H1 (cell line): ENCODE results near the gene SRP14. TPM values are rescaled to one million over a fixed set of nuclear protein-coding genes. Genes with fewer than 3 reads are reported as not detected.

Source experiments
- ATF3 ChIP-seq: IDR thresholded peaks from 2 replicates; pipeline ENCODE4 v1.6.1; 2011; ENCODE audit warnings: low read depth, mild to moderate bottlenecking, low read length; ENCODE audit not compliant: insufficient read depth
- BCL11A ChIP-seq, 2 experiments: IDR thresholded peaks; one replicate each; pipeline ENCODE4 v1.6.1; 2011; ENCODE audit warnings: low read depth in 2 of 2, low read length in 2 of 2, mild to moderate bottlenecking in 2 of 2
- CTBP2 ChIP-seq: IDR thresholded peaks from 2 replicates; pipeline ENCODE4 v1.7.0; 2011; ENCODE audit warnings: borderline replicate concordance, mild to moderate bottlenecking, moderate library complexity, mixed read lengths, low read length; ENCODE audit not compliant: insufficient read depth, insufficient read length
- EP300 ChIP-seq, 2 experiments: IDR thresholded peaks; 1 replicate in 1 of 2; 2 replicates in 1 of 2; pipeline ENCODE4 v1.6.1; 2011 to 2012; ENCODE audit warnings: low read depth in 2 of 2, low read length in 2 of 2, mild to moderate bottlenecking in 2 of 2, borderline replicate concordance in 1 of 2, inconsistent platforms in 1 of 2, moderate library complexity in 1 of 2
- KDM4A ChIP-seq: IDR thresholded peaks from one replicate; pipeline ENCODE4 v1.7.1; 2012; ENCODE audit warnings: low read depth, mild to moderate bottlenecking, moderate library complexity, low read length, inconsistent platforms; ENCODE audit not compliant: severe bottlenecking
- POLR2A ChIP-seq, 2 experiments: IDR thresholded peaks; 1 replicate in 1 of 2; 2 replicates in 1 of 2; pipeline ENCODE4 v1.6.1; 2011; ENCODE audit warnings: low read depth in 2 of 2, low read length in 2 of 2, mild to moderate bottlenecking in 2 of 2; ENCODE audit errors: control extremely low read depth in 1 of 2
- POU5F1 ChIP-seq: IDR thresholded peaks from 2 replicates; pipeline ENCODE4 v1.6.1; 2011; ENCODE audit warnings: low read depth, mild to moderate bottlenecking, low read length, moderate library complexity
- RXRA ChIP-seq: IDR thresholded peaks from 2 replicates; pipeline ENCODE4 v1.6.1; 2011; ENCODE audit warnings: low read depth, mild to moderate bottlenecking, low read length, moderate library complexity; ENCODE audit not compliant: insufficient read depth
- SIN3A ChIP-seq, 2 experiments: IDR thresholded peaks in 1 of 2; conservative IDR thresholded peaks in 1 of 2; 2 replicates each; pipeline ENCODE4 v1.6.1; 2011 to 2012; ENCODE audit warnings: low read length in 2 of 2, improper control_type of control experiment in 1 of 2, low read depth in 1 of 2, mild to moderate bottlenecking in 1 of 2
- SP2 ChIP-seq: IDR thresholded peaks from 2 replicates; pipeline ENCODE4 v1.6.1; 2012; ENCODE audit warnings: mild to moderate bottlenecking, low read length, inconsistent platforms
- TBP ChIP-seq: IDR thresholded peaks from 2 replicates; pipeline ENCODE4 v1.6.1; 2011; ENCODE audit warnings: low read depth, low read length, improper control_type of control experiment
- TCF12 ChIP-seq: IDR thresholded peaks from 2 replicates; pipeline ENCODE4 v1.6.1; 2011; ENCODE audit warnings: low read depth, mild to moderate bottlenecking, low read length
- YY1 ChIP-seq: IDR thresholded peaks from 2 replicates; pipeline ENCODE4 v1.6.1; 2011; ENCODE audit warnings: low read depth, mild to moderate bottlenecking, low read length
- polyA plus RNA-seq, 7 experiments: library from polyadenylated mRNA; depleted of rRNA in 3 of 7; stranded (reverse) in 5 of 7; unstranded in 2 of 7; fragments of >200 nt in 5 of 7; fragments of 200-250 nt in 2 of 7; gene quantifications; 1 replicate in 5 of 7; 2 replicates in 1 of 7; 4 replicates in 1 of 7; pipeline versions ENCODE4 v1.2.1 to v1.2.3, GENCODE V29; 2011 to 2013; ENCODE audit warnings: missing spikeins in 2 of 7, mixed read lengths in 2 of 7
- total RNA-seq: library from RNA; stranded (reverse); fragmentation: NEBNext Ultra II Directional; extraction: Animal tissue kit (Norgen Biotek cat#: 25700); gene quantifications from 2 replicates; pipeline ENCODE4 v1.2.1, GENCODE V29; 2021
- TF ChIP-seq, protein P1 (sequence below): IDR thresholded peaks from 2 replicates; pipeline ENCODE4 v1.6.1; 2012; ENCODE audit warnings: inconsistent platforms
- TF ChIP-seq, protein P2 (sequence below): IDR thresholded peaks from 2 replicates; pipeline ENCODE4 v1.6.1; 2012; ENCODE audit warnings: inconsistent platforms

The SRP14 gene
- total and polyA plus RNA-seq, 2 of the 8 experiments (the other 6 are each of a cell fraction or from before 2014, with no cell fraction given): 186 to 223 TPM

DNA sequence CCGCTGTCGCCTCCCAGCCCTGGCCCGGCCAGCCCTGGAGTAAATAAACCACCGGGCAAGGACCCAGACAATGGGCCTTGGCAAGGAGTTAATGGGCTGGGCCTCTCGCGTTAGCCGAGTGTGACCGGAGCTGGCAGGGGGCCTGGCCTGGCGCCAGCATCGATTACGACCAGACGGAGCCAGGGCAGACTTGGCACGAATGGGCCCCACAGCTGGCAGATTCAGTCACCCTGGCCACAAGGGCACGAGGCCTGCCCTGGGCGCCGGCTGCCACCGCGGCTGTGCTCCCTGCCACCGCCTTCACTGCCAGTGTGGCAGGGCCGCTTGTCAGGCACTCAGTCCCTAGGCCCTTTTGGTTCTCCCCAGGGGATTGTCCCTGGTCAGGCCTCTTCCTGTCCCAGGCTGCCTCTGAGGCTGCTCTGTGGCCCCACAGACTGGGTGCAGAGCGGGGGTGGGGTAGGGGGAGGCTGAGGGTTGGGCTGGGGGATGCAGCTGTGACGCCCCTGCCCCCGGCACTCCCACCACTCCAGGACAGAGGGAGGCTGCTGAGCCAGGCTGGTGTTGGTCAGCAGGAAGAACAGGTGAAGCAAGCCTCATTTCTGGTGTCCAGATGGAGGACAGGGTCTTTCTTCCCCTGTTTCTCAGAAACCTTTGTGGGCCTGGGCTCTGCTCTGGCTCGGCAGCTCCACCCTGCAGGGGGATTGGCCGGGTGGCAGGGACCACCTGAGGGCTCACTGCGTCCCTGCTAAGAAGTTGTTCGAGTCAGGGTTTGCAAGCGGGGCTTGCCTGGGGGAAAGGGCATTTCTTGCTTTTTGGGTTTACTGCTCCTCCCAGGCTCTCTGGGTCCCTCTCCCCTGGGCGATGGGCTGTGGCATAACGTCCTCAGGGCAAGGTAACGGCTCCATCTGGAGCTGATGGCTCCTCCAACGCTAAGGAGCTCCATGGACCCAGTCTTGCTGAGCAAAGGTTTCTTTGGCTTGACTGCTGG is 30.5 kb upstream of the SRP14 start (continued):
- TF ChIP-seq, protein P1, sequence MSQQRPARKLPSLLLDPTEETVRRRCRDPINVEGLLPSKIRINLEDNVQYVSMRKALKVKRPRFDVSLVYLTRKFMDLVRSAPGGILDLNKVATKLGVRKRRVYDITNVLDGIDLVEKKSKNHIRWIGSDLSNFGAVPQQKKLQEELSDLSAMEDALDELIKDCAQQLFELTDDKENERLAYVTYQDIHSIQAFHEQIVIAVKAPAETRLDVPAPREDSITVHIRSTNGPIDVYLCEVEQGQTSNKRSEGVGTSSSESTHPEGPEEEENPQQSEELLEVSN: no peak
- no peak for TF ChIP-seq TBP
- no peak for TF ChIP-seq YY1
- TF ChIP-seq KDM4A: no peak
- TF ChIP-seq CTBP2: peak; percentile 50
- TF ChIP-seq BCL11A (IDR thresholded peaks at IDR 0.05; ENCODE audit: low read depth in 2 of 2, low read length in 2 of 2): no peak
- no peak for TF ChIP-seq POLR2A (IDR thresholded peaks at IDR 0.05; ENCODE audit: control extremely low read depth in 1 of 2, low read depth in 2 of 2, low read length in 2 of 2)
- TF ChIP-seq POU5F1: no peak
- TF ChIP-seq, protein P2, sequence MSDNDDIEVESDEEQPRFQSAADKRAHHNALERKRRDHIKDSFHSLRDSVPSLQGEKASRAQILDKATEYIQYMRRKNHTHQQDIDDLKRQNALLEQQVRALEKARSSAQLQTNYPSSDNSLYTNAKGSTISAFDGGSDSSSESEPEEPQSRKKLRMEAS: peak; percentile 58; the same call in 1 of the 2 replicates
- TF ChIP-seq TCF12: no peak
- TF ChIP-seq SP2: no peak
- TF ChIP-seq SIN3A (conservative IDR thresholded peaks at IDR 0.05 in 1 of 2, IDR thresholded peaks at IDR 0.05 in 1 of 2; ENCODE audit: low read depth in 1 of 2, low read length in 2 of 2): no peak
- TF ChIP-seq ATF3: no peak
- no peak for TF ChIP-seq RXRA
- TF ChIP-seq EP300 (IDR thresholded peaks at IDR 0.05; ENCODE audit: borderline replicate concordance in 1 of 2, low read depth in 2 of 2, low read length in 2 of 2): no peak
